NCI-H1436 (cell line): ENCODE measurements around the gene HERC6.
"Not testable (repeated sequence)": the region's sequence is repeated elsewhere in the genome, so short reads cannot be mapped to it uniquely, and the experiment has no call there.

Source experiments
- DNase-seq: peaks from one replicate; lab custom pipeline; 2025; lab: John Stamatoyannopoulos, UW

Gene HERC6

GRCh38 chr4:88447371-88448095 lies 68.9 kb downstream of the HERC6 start:
- DNase-seq, result no peak

GRCh38 chr4:88448211-88448765 lies 69.6 kb downstream of the HERC6 start:
- not testable (repeated sequence) for DNase-seq

GRCh38 chr4:88448889-88449288 lies 70.2 kb downstream of the HERC6 start:
- DNase-seq, result no peak

GRCh38 chr4:88449290-88449689 lies 70.6 kb downstream of the HERC6 start:
- no peak for DNase-seq

- no peak for DNase-seq
These were observed 72.6 kb downstream of the HERC6 start for GRCh38 chr4:88451205-88451604.

GRCh38 chr4:88452912-88453311 lies 74.3 kb downstream of the HERC6 start:
- no peak for DNase-seq

- DNase-seq, result peak; percentile 15
These were observed 78.1 kb downstream of the HERC6 start, which contains the start of gene HERC5 for GRCh38 chr4:88456670-88457306. HERC5 (plus strand) TSS chr4:88457119; CDS start chr4:88457270, 151 bp downstream.

GRCh38 chr4:88457307-88458103 lies 78.9 kb downstream of the HERC6 start:
- DNase-seq, result no peak

- DNase-seq, result no peak
These were observed 79.6 kb downstream of the HERC6 start for GRCh38 chr4:88458104-88458740.

GRCh38 chr4:88465653-88466192 lies 87.1 kb downstream of the HERC6 start:
- DNase-seq, result no peak

- no peak for DNase-seq
These were observed 88.7 kb downstream of the HERC6 start for GRCh38 chr4:88467392-88467791.

GRCh38 chr4:88477229-88477860 lies 98.7 kb downstream of the HERC6 start:
- DNase-seq, result no peak

GRCh38 chr4:88478247-88478646 lies 99.6 kb downstream of the HERC6 start:
- no peak for DNase-seq

- DNase-seq, result no peak
These were observed 102.9 kb downstream of the HERC6 start for GRCh38 chr4:88481537-88481936.

GRCh38 chr4:88489100-88489761 lies 110.6 kb downstream of the HERC6 start:
- DNase-seq, result no peak
